Measurements from ENCODE around the gene CRY2.
"Not testable (repeated sequence)": the region's sequence is repeated elsewhere in the genome, so short reads cannot be mapped to it uniquely, and the experiment has no call there.

Gene CRY2

GRCh38 chr11:45811571-45812290, 35.5 kb upstream of the CRY2 start:
- DNase-seq (ENCODE audit: low read depth), result no peak

- DNase-seq (ENCODE audit: low read depth), result no peak
Observed at GRCh38 chr11:45812581-45813548, 34.4 kb upstream of the CRY2 start.

- no peak for DNase-seq (ENCODE audit: low read depth)
Observed at GRCh38 chr11:45815747-45816146, 31.5 kb upstream of the CRY2 start.

GRCh38 chr11:45816614-45817013, 30.7 kb upstream of the CRY2 start:
- no peak for DNase-seq (ENCODE audit: low read depth)

- DNase-seq (ENCODE audit: low read depth), result no peak
Observed at GRCh38 chr11:45817191-45817590, 30.1 kb upstream of the CRY2 start.

GRCh38 chr11:45818961-45819605, 28.2 kb upstream of the CRY2 start:
- no peak for DNase-seq (ENCODE audit: low read depth)

GRCh38 chr11:45820211-45820857, 26.9 kb upstream of the CRY2 start:
- no peak for DNase-seq (ENCODE audit: low read depth)

GRCh38 chr11:45826492-45826891, 20.8 kb upstream of the CRY2 start:
- DNase-seq (ENCODE audit: low read depth), result not testable (repeated sequence)

GRCh38 chr11:45827123-45827522, 20.2 kb upstream of the CRY2 start:
- DNase-seq (ENCODE audit: low read depth), result no peak

- DNase-seq (ENCODE audit: low read depth), result no peak
Observed at GRCh38 chr11:45828996-45829395, 18.3 kb upstream of the CRY2 start.

GRCh38 chr11:45830596-45830995, 16.7 kb upstream of the CRY2 start:
- DNase-seq (ENCODE audit: low read depth), result no peak

GRCh38 chr11:45832811-45833441, 14.3 kb upstream of the CRY2 start:
- no peak for DNase-seq (ENCODE audit: low read depth)

- no peak for DNase-seq (ENCODE audit: low read depth)
Observed at GRCh38 chr11:45833761-45834160, 13.5 kb upstream of the CRY2 start.

GRCh38 chr11:45834298-45834756, 12.9 kb upstream of the CRY2 start:
- no peak for DNase-seq (ENCODE audit: low read depth)

GRCh38 chr11:45839204-45839603, 8.1 kb upstream of the CRY2 start:
- no peak for DNase-seq (ENCODE audit: low read depth)

- not testable (repeated sequence) for DNase-seq (ENCODE audit: low read depth)
Observed at GRCh38 chr11:45840251-45840650, 7.0 kb upstream of the CRY2 start.

GRCh38 chr11:45843158-45843924, 3.9 kb upstream of the CRY2 start:
- DNase-seq (ENCODE audit: low read depth), result peak; percentile 59

- no peak for DNase-seq (ENCODE audit: low read depth)
Observed at GRCh38 chr11:45844822-45845578, 2.3 kb upstream of the CRY2 start.

- DNase-seq (ENCODE audit: low read depth), result no peak
Observed at GRCh38 chr11:45846174-45846675, 1.1 kb upstream of the CRY2 start.

GRCh38 chr11:45847911-45848316, 639 bp downstream of the CRY2 start:
- DNase-seq (ENCODE audit: low read depth), result no peak
